ENCODE results near the gene ZNF304.
"Not testable (repeated sequence)": the region's sequence is repeated elsewhere in the genome, so short reads cannot be mapped to it uniquely, and the experiment has no call there.

Gene ZNF304

GRCh38 chr19:57359300-57359699 lies 8.2 kb downstream of the ZNF304 start:
- no peak for DNase-seq (ENCODE audit: extremely low read depth in 1 of 2, low read depth in 1 of 2)

GRCh38 chr19:57362419-57362818 lies 11.3 kb downstream of the ZNF304 start:
- DNase-seq (ENCODE audit: extremely low read depth in 1 of 2, low read depth in 1 of 2): no peak

GRCh38 chr19:57362997-57363687 lies 12.1 kb downstream of the ZNF304 start, which contains the start of the genes TRAPPC2B and ZNF547:
TSS of gene TRAPPC2B (plus strand) at chr19:57363551. CDS start at chr19:57364834, 1,283 bp downstream.
TSS of gene ZNF547 (plus strand) at chr19:57363551. CDS start at chr19:57368556, 5,005 bp downstream.
- DNase-seq (ENCODE audit: extremely low read depth in 1 of 2, low read depth in 1 of 2): peak; percentile 94 to 96

GRCh38 chr19:57363688-57364181 lies 12.7 kb downstream of the ZNF304 start:
- DNase-seq (ENCODE audit: extremely low read depth in 1 of 2, low read depth in 1 of 2): no peak

- no peak for DNase-seq (ENCODE audit: extremely low read depth in 1 of 2, low read depth in 1 of 2)
Observed at GRCh38 chr19:57366776-57367175, 15.7 kb downstream of the ZNF304 start.

- DNase-seq (ENCODE audit: extremely low read depth in 1 of 2, low read depth in 1 of 2): no peak
Observed at GRCh38 chr19:57374179-57374578, 23.1 kb downstream of the ZNF304 start.

- not testable (repeated sequence) for DNase-seq (ENCODE audit: extremely low read depth in 1 of 2, low read depth in 1 of 2)
Observed at GRCh38 chr19:57374647-57375046, 23.6 kb downstream of the ZNF304 start.

- DNase-seq (ENCODE audit: extremely low read depth in 1 of 2, low read depth in 1 of 2): no peak
Observed at GRCh38 chr19:57376151-57376550, 25.1 kb downstream of the ZNF304 start.

- no peak for DNase-seq (ENCODE audit: extremely low read depth in 1 of 2, low read depth in 1 of 2)
Observed at GRCh38 chr19:57377498-57378146, 26.6 kb downstream of the ZNF304 start.

GRCh38 chr19:57380923-57381322 lies 29.9 kb downstream of the ZNF304 start:
- DNase-seq (ENCODE audit: extremely low read depth in 1 of 2, low read depth in 1 of 2): no peak

GRCh38 chr19:57382806-57383488 lies 31.9 kb downstream of the ZNF304 start:
- DNase-seq (ENCODE audit: extremely low read depth in 1 of 2, low read depth in 1 of 2): no peak

- DNase-seq (ENCODE audit: extremely low read depth in 1 of 2, low read depth in 1 of 2): no peak
Observed at GRCh38 chr19:57389194-57389729, 38.2 kb downstream of the ZNF304 start.

- peak; percentile 94 to 96 for DNase-seq (ENCODE audit: extremely low read depth in 1 of 2, low read depth in 1 of 2)
Observed at GRCh38 chr19:57389730-57390598, 38.9 kb downstream of the ZNF304 start, which contains the start of gene ZNF548. TSS of gene ZNF548 (plus strand) at chr19:57389854. CDS start at chr19:57390100, 246 bp downstream.

GRCh38 chr19:57395710-57396109 lies 44.6 kb downstream of the ZNF304 start:
- DNase-seq (ENCODE audit: extremely low read depth in 1 of 2, low read depth in 1 of 2): no peak

GRCh38 chr19:57398868-57399267 lies 47.8 kb downstream of the ZNF304 start:
- no peak for DNase-seq (ENCODE audit: extremely low read depth in 1 of 2, low read depth in 1 of 2)

- DNase-seq (ENCODE audit: extremely low read depth in 1 of 2, low read depth in 1 of 2): no peak
Observed at GRCh38 chr19:57403737-57404563, 52.9 kb downstream of the ZNF304 start.

GRCh38 chr19:57406516-57407123 lies 55.5 kb downstream of the ZNF304 start:
- DNase-seq (ENCODE audit: extremely low read depth in 1 of 2, low read depth in 1 of 2): peak; percentile 43 to 49

Measured in stimulated activated CD8-positive, alpha-beta memory T cell treated with anti-CD3 and anti-CD28 coated beads, Interleukin-7, amount 100 ng/mL, for 48 hours (primary cell).